AG04449 (cell line): ENCODE measurements around the gene SORL1-AS1.
"Not testable (repeated sequence)": the region's sequence is repeated elsewhere in the genome, so short reads cannot be mapped to it uniquely, and the experiment has no call there.

Experiments used
- CTCF ChIA-PET: fragments of 350-600 bp; formaldehyde crosslinking; extraction: SDS; loops from one replicate; lab custom pipeline; 2021; ENCODE audit warnings: antibody characterized with exemption; lab: Yijun Ruan, JAX
- POLR2A ChIA-PET: fragments of 400-600, 350-600 bp; formaldehyde crosslinking; extraction: SDS; loops from one replicate; lab custom pipeline; 2020; ENCODE audit warnings: antibody characterized with exemption, inconsistent platforms; lab: Yijun Ruan, JAX
- DNase-seq: peaks from one replicate; pipeline ENCODE4 v3.0.0-alpha.2; 2010; ENCODE audit warnings: low read depth, low spot score
- H3K4me3 ChIP-seq: 2 replicates; pipeline ENCODE4 v1.5.1; 2011; ENCODE audit warnings: low read depth, mild to moderate bottlenecking, control low read depth, low read length
- TF ChIP-seq, protein P1 (sequence below): IDR thresholded peaks from one replicate; pipeline ENCODE4 v1.5.1; 2011; ENCODE audit warnings: mild to moderate bottlenecking, moderate library complexity, low read length, control low read depth, inconsistent platforms; ENCODE audit not compliant: insufficient read depth; ENCODE audit errors: missing control alignments

The SORL1-AS1 gene

DNA sequence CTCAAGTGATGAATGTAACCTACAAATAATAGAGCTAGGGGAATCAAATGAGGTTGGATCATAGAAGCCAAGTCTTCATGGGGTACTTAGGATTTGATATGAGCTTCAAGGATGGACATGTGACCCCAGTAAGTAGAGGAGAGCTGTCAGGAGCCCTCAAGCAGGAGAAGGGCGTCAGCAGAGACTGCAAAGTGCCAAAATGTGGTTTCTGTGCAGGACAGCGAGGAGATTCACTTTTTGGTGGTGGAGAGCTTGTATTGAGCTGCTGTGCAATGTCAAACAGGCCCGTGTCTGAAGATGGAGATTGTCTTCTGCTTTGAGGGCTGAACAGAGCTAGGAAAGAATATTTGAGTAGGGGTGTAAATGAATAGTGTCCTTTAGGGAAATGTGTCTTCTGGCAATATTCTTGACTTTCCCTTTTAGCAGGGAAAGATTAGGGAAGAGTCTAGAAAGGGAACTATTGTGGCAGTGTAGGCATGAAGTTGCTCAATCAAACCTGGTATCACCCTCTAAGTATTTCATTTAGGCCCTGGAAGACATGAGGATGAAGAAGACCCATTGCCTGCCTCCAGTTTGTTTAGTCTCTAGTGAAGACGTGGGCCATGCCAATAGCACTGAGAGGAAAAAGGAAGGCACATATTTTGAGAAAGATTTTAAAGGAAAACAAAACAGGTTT lies 31.2 kb upstream of the SORL1-AS1 start:
- POLR2A ChIA-PET: no interaction called here
- no peak overlapping the region for H3K4me3 ChIP-seq
- TF ChIP-seq, protein P1, sequence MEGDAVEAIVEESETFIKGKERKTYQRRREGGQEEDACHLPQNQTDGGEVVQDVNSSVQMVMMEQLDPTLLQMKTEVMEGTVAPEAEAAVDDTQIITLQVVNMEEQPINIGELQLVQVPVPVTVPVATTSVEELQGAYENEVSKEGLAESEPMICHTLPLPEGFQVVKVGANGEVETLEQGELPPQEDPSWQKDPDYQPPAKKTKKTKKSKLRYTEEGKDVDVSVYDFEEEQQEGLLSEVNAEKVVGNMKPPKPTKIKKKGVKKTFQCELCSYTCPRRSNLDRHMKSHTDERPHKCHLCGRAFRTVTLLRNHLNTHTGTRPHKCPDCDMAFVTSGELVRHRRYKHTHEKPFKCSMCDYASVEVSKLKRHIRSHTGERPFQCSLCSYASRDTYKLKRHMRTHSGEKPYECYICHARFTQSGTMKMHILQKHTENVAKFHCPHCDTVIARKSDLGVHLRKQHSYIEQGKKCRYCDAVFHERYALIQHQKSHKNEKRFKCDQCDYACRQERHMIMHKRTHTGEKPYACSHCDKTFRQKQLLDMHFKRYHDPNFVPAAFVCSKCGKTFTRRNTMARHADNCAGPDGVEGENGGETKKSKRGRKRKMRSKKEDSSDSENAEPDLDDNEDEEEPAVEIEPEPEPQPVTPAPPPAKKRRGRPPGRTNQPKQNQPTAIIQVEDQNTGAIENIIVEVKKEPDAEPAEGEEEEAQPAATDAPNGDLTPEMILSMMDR: no peak
- no peak for DNase-seq
- CTCF ChIA-PET: no interaction called here

DNA sequence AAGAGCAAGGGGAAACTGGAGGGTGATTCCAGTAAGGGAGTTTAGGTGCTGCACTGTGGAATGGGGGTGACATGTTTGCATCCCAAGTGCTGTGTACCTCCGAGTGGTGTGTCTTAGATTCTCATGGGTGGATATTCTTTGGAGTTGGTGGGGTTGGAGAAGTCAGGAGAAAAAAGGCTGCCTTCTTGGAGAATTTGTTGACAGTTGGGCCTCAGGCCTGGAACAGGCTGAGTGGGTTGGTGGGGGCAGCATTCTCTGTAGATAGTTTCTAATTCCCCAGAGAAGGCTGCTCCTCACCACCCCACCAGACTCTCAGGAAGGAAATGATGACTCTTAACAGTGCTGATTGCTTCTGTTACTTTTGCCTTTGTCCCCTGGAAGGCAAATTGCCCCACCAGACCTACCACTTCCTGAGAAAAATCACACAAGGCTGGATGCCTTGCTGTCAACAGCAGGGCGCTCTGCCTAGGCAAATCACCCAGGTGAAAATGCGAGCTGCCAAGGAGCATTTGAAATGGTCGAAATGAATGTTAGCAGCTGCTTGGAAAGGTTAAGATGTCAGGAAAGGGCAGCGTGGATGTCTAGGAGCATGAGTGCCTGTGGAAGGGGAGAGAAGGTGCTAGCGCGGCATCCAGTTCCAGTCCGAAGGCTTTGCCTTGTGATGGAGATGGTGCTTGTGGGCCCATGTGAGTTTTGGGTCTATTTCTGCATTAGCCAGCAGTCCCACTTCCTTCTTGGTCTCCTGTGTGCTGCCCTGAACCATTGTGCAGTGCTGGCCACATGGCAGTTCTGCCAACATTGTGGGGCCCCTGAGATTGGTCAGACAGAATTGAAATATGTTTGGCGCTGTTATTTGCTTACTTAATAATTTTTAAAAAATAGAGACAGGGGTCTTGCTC lies 29.7 kb upstream of the SORL1-AS1 start:
- H3K4me3 ChIP-seq: no peak overlapping the region
- TF ChIP-seq, protein P1: no peak
- CTCF ChIA-PET: no interaction called here
- POLR2A ChIA-PET: no interaction called here
- DNase-seq: no peak

DNA sequence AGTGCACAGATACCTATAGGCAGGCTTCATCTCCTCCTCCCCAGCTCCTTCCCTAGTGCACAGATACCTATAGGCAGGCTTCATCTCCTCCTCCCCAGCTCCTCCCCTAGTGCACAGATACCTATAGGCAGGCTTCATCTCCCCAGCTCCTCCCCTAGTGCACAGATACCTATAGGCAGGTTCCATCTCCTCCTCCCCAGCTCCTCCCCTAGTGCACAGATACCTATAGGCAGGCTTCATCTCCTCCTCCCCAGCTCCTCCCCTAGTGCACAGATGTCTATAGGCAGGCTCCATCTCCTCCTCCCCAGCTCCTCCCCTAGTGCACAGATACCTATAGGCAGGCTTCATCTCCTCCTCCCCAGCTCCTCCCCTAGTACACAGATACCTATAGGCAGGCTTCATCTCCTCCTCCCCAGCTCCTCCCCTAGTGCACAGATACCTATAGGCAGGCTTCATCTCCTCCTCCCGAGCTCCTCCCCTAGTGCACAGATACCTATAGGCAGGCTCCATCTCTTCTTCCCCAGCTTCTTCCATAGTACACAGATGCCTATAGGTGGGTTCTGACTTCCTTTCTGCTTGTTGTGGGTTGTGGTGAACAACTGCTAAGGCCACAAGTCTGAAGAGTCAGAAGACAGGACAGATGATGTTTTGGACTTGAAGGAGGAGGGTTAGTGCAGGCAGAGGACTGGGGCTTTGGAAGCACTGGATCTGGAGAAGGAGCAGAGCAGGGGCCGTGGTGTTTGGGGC lies 28.9 kb upstream of the SORL1-AS1 start:
- DNase-seq, H3K4me3 ChIP-seq, CTCF ChIA-PET: not testable (repeated sequence)
- POLR2A ChIA-PET: interaction anchor here (0.7 kb wide), 1 partner anchor 18 kb away, joined by 3 read pairs; no protein-coding TSS in a partner anchor

DNA sequence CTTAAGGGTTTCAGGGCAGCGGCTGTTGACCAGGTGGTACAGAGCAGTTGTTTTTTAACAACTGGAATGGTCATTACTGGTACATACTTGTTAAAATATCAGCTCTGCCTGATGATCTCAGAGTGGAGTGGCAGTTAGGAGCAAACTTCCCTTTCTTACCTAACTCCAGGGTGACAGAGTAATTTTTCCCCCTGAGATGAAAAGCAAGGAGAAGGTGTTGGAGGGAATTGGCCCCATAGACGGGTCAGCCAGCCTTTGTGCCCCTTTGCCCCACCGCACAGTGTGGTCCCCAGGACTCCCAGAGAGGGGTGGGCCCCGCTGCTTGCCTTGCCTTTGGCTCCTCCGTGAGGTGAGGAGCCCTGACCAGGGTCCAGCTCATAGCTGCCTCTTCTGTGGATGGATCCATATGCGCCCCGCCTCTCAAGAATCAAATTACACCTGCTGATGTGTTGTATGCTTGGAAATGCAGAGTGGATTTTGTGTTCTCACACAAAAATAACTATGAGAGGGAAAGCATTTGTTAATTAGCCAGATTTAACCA lies 27.0 kb upstream of the SORL1-AS1 start:
- TF ChIP-seq, protein P1: no peak
- POLR2A ChIA-PET: no interaction called here
- no peak for DNase-seq
- CTCF ChIA-PET: no interaction called here
- no peak overlapping the region for H3K4me3 ChIP-seq

DNA sequence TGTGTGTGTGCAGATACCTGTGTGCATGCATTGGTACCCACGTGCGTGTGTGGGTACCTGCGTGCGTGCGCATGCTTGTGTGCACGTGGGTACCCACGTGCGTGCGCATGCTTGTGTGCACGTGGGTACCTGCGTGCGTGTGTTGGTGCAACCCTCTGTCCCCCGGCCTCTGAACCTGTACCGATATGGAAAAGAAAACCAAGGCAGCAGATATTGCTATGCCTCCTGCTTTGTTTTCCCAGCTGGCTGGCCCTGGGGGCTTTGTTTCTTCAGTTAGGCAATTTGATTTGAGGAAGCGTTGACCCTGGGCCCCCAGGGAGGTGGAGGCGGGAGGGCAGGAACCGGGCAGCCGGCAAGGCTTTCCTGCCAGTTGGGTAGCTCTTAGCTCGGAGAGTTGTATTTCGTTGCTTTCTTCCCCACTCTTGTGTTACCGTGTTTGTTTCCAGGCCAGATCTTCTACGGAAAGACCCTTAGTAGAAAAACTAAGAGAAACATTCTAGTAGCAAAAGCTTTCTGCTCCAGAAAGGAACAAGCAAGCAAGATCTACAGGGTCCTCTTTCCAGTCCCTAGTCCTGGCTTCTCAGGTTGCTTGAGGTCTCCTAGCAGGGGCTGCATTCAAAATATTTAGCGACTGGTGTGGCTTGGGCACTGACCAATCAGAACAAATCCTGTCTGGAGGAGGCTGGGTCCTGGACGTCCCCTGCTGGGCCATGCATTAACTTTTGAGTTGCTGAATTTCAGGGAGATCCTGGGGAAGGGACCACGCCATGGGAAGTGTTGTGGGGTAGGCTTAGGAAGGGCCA lies 26.3 kb upstream of the SORL1-AS1 start:
- H3K4me3 ChIP-seq: no peak overlapping the region
- CTCF ChIA-PET: no interaction called here
- POLR2A ChIA-PET: no interaction called here

More for the DNA sequence above, 26.3 kb upstream of the SORL1-AS1 start:
- TF ChIP-seq, protein P1: no peak
- DNase-seq: no peak
